Measurements from ENCODE around the gene CLSTN3. TPM values are rescaled to one million over a fixed set of nuclear protein-coding genes. Genes with fewer than 3 reads are reported as not detected.

Gene CLSTN3
- total and polyA plus RNA-seq, 9 of the 15 experiments (the other 6 are each of a cell fraction or from before 2014, with no cell fraction given) = 0.08 to 23.2 (median 11.0) TPM

GRCh38 chr12:7189398-7190267 is 59.5 kb downstream of the CLSTN3 start, which contains the start of gene PEX5 (continued):
- TF ChIP-seq PHF8 (IDR thresholded peaks at IDR 0.05; ENCODE audit: borderline replicate concordance, low read length) (peak; percentile 47; the same call in 1 of the 2 replicates), RBM25 (IDR thresholded peaks at IDR 0.05; ENCODE audit: low read depth, low read length, severe bottlenecking) (peak; percentile 29), ZFX (CRISPR knock-in tag; IDR thresholded peaks at IDR 0.05) (peak; percentile 39; the same call in 1 of the 2 replicates), NR2C2 (CRISPR knock-in tag; IDR thresholded peaks at IDR 0.05) (no peak), NR2C2 (tag; IDR thresholded peaks at IDR 0.05) (peak; percentile 46; the same call in 1 of the 2 replicates), ETV5 (CRISPR knock-in tag; IDR thresholded peaks at IDR 0.05; ENCODE audit: low read depth) (peak; percentile 74), VEZF1 (CRISPR knock-in tag; IDR thresholded peaks at IDR 0.05) (peak; percentile 88), MEIS2 (IDR thresholded peaks at IDR 0.05; ENCODE audit: partially characterized antibody) (no peak), SPI1 (IDR thresholded peaks at IDR 0.05; ENCODE audit: borderline replicate concordance, low read depth, low read length) (peak; percentile 44; the same call in 1 of the 2 replicates), SMAD4 (CRISPR knock-in tag; conservative IDR thresholded peaks at IDR 0.05) (0 out of 2 replicates have a peak, but pooled peaks have one; percentile 26), ZBTB40 (IDR thresholded peaks at IDR 0.05) (peak; percentile 18; the same call in 1 of the 2 replicates), ZBTB40 (CRISPR knock-in tag; IDR thresholded peaks at IDR 0.05) (no peak), HCFC1 (IDR thresholded peaks at IDR 0.05; ENCODE audit: low read depth, low read length) (0 out of 2 replicates have a peak, but pooled peaks have one; percentile 29), RBBP5 (IDR thresholded peaks at IDR 0.05; ENCODE audit: borderline replicate concordance, insufficient read depth, low read length, poor library complexity, severe bottlenecking) (peak; percentile 39)

All from K562 (cell line).